Fibroblast of lung (primary cell): Measurements from ENCODE around the gene ADAMTSL1.

ENCODE experiments used
- CTCF ChIP-seq, 2 donors: IDR thresholded peaks in 1 of 2; conservative IDR thresholded peaks in 1 of 2; 1 replicate in 1 of 2; 2 replicates in 1 of 2; pipeline ENCODE4 v1.5.1; 2011 to 2012; ENCODE audit warnings: low read length in 2 of 2, control low read depth in 1 of 2, inconsistent platforms in 1 of 2, low read depth in 1 of 2, mild to moderate bottlenecking in 1 of 2
- EZH2 ChIP-seq: IDR thresholded peaks from 2 replicates; pipeline ENCODE4 v1.5.1; 2012; ENCODE audit warnings: low read length, control low read depth, mild to moderate bottlenecking; ENCODE audit errors: missing control alignments

- TF ChIP-seq CTCF (conservative IDR thresholded peaks at IDR 0.05 in 1 of 2, IDR thresholded peaks at IDR 0.05 in 1 of 2; ENCODE audit: low read depth in 1 of 2, low read length in 2 of 2): no peak
- TF ChIP-seq EZH2: no peak
These were observed 280.0 kb downstream of the ADAMTSL1 start for GRCh38 chr9:18753904-18754303.
